GM21526 (cell line): ENCODE measurements around the gene RRM1.

Source experiments
- ATAC-seq: cut with Tn5 transposase; IDR thresholded peaks from one replicate; pipeline ENCODE4 v1.9.1; 2021; ENCODE audit warnings: moderate library complexity; ENCODE audit not compliant: unreplicated experiment, low FRiP score

The RRM1 gene

DNA sequence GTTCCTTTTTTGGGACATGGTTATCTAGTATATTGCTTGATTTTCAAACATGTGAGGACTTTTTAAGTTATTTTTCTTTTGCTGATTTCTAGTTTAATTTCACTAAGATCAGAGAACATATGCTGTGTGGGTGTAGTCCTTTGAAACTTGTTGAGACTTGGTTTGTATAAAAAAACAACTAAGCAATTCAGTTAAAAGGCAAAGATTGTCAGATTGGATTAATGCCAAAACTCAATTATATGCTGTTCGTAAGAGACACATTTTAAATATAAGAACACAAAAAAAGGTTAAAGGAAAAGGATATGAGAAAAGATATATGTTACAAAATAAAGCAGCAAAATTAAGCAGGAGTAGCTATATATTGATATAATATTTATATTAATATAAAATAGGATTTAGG lies 17.8 kb upstream of the RRM1 start:
- ATAC-seq: no peak

DNA sequence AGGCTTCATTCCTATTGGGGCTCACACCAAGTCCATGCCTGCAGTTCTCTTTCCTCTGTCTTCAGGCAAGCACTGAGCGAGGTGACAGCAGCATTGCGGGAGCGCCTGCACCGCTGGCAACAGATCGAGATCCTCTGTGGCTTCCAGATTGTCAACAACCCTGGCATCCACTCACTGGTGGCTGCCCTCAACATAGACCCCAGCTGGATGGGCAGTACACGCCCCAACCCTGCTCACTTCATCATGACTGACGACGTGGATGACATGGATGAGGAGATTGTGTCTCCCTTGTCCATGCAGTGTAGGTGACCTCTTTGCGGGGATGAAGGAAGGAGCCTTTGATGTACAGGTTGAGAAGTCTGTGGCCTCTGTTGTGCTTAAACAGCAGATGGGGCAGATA lies 11.4 kb upstream of the RRM1 start:
- no peak for ATAC-seq

DNA sequence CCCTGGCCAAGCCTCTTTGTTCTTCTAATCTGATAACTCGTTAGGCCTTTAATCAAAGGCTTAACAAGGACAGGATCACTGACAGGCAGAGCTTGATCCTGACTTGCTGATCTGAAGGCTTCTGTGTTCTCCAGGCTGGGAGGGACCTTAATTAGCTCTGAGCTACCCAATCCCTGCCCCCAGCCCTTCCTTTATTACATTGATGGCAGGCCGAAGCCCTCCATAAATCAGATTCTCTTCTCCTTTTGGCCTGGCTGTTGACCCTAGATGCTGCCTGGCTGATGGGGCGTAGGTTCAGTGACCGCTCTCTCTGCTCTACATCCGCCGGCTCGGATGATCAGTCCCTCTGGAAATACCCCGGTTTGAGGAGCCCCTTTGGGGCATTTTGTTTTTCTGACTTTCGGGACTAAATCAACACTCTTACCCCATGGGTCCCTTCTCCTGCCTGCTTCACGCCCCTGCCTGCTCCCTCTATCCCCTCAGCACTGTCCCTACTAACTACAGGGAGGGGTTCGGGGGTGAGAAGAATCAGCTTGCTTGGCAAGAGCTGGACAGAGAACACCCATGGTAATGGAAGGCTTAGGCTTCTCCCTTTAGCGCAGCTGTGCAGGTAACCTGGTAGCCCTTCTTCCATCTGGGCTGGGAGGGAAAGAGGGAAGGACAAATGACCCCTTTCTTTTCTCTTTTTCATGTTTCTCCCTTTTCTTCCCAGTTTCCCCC lies 10.0 kb upstream of the RRM1 start:
- no peak for ATAC-seq

DNA sequence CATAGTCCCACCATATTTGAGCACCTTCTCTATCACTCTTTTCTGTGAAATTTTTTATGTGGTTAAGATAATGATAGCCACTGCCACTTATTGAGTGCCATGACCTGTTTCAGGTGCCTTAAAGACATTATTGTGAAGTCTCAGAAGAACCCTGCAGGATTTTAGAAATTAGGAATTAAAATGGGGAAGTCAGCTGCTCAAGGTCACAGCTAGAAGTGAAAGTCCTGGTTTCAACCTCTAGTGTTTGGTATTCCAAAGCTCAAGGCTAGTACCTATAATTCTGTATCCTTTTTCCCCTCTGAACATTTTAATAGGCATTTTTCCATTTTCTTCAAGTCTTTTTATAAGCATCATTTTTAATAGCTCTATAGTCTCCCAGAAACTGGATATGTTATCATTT lies 9.0 kb upstream of the RRM1 start:
- no peak for ATAC-seq

DNA sequence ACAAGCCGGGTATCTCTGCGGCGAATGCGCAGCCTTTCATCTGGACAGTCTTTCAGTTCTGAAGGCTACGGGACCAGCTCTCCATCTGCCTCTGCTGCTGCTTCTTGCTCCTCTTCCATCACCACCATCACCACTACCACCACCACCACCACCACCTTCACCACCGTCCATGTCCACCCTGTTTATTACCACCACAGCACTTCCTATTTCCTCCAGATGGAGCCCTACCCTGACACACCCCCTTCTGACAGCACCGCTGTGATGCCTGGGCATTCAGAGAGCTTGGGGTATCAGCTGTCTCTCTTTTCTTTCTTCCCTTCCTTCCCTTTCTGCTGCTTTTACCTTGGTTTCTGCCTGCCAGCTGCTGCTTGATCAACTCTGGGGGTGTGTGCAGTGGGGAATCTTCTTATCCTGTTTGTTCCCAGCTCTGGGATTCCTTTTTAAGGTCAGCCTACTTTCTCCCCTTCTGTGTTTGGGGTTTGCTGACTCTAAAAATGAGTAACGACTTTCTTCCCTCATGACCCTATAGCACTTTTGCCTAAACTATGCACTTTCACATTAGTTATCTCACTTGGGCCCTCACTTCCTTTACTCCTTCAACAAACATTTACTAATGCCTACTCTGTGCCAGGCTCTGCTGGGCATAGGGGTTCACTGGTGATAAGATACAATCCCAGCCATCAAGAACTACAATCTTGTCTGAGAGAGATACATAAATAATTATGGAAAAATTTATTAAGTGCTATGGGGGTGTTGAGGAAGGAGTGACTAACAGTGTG lies 7.8 kb upstream of the RRM1 start:
- ATAC-seq: no peak

DNA sequence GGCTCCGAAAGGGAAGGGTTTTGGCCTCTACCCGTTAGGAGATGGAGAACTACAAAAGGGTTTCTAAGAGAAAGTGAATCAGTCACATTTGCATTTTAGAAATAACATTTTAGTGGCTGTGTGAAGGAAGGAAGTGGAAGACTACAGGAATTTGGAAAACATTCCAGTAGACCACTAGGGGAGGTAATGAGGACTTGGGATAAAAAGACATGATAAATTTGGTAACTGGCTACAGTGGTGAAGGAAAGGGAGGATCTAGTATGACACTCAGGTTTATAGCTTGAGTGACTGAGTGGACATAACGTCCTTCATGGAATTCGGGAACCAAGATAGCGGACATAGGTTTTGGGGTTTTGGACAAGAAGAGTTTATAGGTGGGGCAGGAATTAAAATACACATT lies 7.0 kb upstream of the RRM1 start:
- ATAC-seq: no peak

DNA sequence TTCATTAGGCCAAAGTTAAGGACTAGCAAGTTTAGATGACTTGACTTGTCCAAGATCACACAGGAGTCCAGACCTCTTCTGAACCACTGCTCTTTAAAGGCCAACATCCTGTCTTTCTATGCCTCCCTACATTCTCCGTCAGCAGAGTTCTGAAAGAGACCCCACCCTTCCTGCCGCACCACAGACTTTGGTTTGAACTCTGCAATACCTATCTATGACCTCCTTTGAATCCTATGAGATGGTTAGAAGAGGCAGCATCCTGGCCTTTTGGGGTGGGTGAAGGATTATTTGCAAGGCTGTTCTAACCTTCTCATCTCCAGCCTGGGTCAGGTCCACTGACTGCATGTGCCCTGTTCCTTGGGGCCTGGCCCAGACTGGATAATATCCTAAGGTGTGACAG lies 4.3 kb upstream of the RRM1 start:
- no peak for ATAC-seq

DNA sequence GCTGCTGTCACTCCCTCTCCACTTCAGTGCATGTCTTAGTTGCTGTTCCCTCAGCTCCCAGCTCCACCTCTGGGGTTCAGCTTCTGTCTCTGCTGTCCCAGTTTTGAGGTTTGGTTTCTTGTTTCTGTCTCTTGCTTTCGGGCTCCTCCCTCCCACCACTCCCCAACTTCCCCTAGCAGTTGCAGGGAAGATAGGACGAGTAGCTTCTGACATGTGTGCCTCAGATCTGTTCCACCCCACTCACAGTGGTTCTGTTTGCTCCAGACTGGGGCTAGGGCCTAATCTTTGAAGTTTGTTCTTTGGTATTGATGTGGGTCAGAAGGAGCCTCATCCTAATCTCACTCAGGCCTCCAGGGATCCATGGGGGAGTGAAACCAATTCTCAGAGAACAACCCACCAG lies 2.6 kb upstream of the RRM1 start:
- no peak for ATAC-seq

DNA sequence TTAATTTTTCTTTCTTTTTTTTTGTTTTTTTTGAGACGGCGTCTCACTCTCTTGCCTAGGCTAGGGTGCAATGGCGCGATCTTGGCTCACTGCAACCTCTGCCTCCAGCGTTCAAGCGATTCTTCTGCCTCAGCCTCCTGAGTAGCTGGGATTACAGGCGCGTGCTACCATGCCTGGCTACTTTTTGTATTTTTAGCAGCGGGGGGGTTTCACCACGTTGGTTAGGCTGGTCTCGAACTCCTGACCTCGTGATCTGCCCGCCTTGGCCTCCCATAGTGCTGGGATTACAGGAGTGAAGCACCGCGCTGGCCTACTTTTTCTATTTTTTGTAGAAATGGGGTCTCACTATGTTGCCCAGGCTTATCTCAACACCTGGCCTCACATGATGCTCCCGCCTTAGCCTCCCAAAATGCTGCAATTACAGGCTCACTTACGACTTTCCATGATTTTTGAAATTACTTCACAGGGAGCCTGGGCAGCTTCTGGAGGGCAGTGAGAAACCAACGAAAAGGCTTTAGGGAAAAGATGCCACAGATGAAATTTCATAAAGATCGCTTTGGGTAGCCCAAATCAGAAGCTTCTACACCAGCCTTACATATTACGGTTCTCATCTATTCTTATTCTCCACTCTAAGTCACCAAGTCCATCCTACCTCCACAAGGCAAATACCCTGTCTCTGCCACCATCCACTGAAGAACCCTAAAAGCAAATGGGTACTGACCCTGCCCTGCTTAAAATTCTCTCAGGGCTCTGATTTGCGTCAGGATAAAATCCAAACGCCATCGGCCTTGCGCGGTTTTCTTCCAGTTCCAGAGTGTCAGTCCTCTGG lies 866 bp upstream of the RRM1 start:
- no peak for ATAC-seq

DNA sequence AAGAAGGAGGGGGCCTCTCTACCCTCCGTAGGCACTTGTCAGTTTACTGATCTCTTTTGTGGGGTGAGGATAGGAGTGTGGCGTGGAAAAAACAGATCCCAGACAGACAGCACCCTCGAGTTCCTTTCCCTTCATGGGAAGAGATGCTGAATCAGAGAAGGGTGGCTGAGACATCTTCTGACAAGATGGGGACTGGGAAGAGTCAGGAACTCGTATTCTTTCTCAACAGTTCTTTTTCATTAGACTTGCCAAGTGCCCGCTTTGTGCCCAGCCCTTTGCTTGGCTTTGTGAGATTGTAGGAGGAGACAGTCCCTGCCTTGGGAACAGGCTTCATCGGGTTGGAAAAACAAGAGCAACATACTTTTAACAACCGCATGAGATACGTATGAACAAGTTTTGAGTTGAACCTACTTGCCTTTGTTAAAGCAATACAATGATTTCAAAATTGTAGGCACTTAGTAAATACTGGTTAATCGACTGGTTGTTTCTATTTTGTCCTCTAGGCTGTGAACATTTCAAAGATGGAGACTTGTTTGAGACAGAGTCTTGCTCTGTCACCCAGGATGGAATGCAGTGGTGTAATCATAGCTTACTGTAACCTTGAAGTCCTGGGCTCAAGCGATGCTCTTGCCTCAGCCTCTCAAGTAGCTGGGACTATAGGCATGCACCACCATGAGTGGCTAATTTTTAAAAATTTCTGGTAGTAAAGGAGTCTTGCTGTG lies 1.1 kb downstream of the RRM1 start:
- no peak for ATAC-seq

DNA sequence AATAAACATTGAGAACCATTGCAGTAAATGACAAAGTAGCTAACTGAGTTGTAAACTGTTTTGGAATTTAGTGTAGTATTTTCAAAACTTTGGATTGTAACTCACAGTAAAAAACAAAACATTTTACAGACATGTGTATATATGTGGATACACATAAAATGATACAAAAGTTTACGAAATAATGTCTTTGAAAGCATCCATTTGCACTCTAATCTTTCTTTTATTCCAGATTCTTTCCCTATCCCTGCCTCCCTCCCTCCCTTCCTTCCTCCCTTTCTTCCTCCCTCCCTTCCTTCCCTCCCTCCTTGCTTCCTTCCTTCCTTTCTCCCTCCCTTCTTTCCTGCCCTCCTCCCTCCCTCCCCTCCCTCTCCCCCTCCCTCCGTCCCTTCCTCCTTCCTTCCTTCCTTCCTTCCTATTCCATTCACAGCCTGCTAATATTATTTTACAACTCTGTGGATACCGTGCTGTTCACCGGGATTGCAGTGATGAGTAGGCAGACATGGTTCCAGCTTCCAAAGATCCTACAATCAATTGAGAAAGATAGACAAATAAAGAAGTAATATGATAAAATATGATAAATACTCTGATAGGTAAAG lies 3.5 kb downstream of the RRM1 start:
- ATAC-seq: no peak

DNA sequence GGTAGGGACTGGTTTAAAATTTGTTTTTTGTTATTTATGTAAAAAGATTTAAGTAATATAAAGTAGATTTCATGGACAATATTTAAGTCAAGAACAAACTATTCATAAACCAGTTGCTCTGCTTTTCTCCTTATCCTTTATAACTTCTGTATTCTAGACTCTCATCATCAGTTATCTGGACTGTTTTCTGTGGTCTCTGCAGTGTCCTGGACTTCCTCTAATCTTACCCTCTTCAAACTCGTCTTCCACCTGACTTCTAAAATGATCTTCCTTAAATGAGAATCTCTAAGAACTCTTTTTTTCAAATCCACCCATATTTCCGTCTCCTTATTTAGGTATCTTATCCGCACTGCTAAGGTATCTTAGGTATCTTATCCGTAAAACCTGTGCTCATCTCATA lies 8.1 kb downstream of the RRM1 start:
- ATAC-seq: no peak

DNA sequence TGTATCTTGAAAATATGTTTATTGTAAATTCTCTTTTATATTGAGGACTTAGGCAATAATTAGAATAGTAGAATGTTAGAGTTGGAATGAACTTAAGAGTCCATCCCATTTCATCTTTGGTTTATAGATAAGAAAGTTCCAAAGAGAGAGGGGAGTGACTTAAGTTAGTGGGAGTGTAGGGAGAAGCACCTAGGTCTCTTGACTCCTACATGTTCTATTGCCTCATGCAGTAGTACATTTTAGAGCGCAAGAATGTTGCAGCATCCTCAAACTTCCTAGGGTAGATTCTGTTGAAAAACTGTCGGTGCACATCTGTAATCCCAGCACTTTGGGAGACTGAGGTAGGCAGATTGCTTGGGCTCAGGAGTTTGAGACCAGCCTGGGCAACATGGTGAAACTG lies 8.7 kb downstream of the RRM1 start:
- no peak for ATAC-seq

DNA sequence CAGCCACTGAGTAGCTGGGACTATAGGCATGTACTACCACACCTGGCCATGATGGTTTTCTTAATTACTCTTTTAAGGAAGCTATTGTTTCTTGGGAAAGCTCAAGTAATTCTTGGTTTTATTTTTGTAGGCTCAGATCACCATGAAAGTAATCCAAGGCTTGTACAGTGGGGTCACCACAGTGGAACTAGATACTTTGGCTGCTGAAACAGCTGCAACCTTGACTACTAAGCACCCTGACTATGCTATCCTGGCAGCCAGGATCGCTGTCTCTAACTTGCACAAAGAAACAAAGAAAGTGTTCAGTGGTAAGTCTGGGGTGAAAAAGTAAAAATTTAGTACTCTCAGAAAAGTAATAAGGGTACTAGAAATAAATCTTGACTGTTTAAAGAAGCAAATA lies 11.3 kb downstream of the RRM1 start:
- ATAC-seq: no peak

DNA sequence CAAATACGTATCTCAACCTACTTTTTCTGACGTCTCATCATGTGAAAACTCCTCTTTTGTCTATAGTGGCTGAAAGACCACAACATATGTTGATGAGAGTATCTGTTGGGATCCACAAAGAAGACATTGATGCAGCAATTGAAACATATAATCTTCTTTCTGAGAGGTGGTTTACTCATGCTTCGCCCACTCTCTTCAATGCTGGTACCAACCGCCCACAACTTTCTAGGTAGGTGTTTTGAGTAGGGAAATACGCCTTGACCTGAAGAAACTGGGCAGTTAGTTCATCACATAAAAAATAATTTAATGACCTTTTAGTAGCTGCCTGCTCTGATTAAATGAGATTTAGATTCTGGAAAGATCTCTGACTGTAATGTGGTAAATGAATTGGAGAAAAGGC lies 17.2 kb downstream of the RRM1 start:
- ATAC-seq: no peak

DNA sequence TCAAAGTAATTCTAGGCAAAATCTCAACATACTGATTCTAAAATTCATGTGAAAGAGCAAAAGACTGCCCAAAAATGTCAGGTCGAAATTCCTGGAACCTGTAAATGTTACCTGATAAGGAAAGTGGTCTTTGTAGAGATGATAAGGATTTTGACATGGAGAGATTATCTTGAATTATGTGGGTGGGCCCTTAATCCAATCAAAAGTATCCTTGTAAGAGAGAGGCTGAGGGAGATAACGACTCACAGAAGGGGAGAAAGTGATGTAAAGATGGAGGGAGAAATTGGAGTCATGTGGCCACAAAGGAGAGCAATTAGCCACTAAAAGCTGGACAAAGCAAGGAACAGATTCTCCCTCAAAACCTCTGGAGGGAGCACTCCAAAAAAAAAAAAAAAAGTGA lies 20.5 kb downstream of the RRM1 start:
- no peak for ATAC-seq

DNA sequence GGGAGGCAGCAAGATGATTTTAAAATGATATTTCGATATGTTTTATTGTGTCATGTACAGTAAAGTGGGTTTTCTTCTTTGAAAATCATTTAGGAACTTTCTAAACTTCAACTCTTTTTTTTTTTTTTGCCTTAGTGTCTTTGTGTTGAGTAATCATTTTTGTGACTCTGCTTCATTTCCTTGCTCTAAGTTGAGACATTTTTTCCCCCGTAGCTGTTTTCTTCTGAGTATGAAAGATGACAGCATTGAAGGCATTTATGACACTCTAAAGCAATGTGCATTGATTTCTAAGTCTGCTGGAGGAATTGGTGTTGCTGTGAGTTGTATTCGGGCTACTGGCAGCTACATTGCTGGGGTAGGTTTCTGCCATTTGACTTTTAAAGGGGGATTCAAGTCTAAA lies 23.5 kb downstream of the RRM1 start:
- ATAC-seq: no peak

DNA sequence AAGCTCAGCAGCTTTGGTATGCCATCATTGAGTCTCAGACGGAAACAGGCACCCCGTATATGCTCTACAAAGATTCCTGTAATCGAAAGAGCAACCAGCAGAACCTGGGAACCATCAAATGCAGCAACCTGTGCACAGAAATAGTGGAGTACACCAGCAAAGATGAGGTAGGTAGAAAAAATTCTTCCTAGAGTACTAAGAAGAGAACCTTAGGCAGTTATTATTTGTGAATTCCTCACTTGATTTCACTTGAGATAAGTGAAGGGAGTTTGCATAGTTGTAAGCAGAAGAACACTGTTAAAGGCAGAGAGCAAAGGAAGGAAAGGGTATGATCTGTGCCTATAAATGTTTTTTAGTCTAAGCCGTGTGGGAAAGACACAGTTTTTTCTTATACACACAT lies 28.6 kb downstream of the RRM1 start:
- no peak for ATAC-seq

DNA sequence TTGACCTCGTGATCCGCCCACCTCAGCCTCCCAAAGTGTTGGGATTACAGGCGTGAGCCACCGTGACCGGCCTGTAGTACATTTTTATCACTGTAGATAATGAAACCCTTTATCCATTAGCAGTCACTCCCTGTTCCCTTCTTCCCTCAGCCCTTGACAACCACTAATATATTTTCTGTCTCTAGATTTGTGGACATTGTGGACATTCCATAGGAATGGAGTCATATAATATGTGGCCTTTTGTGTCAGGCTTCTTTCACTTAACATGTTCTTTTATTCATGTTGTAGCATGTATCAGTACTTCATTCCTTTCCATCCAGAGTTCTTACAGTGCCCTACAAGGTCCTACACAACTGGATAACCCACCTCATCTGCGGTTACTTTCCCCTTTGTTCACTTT lies 30.5 kb downstream of the RRM1 start:
- no peak for ATAC-seq

DNA sequence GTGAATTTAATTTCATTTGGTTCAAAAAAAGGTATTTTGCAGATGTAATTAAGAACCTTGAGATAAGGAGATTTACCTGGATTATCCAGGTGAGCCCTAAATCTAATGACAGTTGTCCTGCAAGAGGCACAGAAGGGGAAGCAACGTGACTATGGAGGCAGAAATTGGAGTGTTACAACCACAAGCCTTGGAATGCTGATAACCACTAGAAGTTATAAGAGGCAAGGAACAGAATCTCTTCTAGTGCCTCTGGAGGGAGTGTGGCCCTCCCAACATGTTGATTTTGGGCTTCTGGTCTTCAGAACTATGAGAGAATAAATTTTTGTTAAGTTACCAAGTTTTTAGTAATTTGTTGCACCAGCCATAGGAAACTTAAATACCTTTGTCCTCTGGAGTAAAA lies 32.8 kb downstream of the RRM1 start:
- ATAC-seq: no peak
